ENCODE data around the gene CBLB. TPM values are rescaled to one million over a fixed set of nuclear protein-coding genes. Genes with fewer than 3 reads are reported as not detected.

CBLB gene
- total RNA-seq, 2 donors from 2014 or later: 31.1 to 40.5 TPM

DNA sequence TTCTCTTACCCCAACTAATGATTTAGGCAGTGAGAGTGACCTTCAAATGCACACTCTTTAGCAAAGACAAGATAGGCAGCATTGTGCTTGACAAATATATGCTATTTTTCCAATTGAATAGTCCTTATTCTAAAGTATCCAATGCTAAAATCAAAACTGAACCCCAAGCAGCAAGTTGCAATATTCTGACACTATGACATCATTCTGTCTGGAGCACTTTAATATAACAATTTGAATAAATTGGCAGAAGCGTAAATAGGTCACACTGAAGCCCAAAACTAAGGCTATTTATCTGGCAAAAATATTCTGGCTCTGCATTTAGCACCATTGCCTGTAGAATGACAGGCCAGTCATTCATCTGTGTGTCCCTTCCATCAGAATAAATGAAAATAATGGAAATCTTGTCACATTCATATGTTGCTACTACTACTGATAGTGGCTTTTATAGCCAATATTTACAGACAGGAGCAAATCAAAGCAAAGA lies 2.9 kb downstream of the CBLB start:
- TF ChIP-seq, protein P1, sequence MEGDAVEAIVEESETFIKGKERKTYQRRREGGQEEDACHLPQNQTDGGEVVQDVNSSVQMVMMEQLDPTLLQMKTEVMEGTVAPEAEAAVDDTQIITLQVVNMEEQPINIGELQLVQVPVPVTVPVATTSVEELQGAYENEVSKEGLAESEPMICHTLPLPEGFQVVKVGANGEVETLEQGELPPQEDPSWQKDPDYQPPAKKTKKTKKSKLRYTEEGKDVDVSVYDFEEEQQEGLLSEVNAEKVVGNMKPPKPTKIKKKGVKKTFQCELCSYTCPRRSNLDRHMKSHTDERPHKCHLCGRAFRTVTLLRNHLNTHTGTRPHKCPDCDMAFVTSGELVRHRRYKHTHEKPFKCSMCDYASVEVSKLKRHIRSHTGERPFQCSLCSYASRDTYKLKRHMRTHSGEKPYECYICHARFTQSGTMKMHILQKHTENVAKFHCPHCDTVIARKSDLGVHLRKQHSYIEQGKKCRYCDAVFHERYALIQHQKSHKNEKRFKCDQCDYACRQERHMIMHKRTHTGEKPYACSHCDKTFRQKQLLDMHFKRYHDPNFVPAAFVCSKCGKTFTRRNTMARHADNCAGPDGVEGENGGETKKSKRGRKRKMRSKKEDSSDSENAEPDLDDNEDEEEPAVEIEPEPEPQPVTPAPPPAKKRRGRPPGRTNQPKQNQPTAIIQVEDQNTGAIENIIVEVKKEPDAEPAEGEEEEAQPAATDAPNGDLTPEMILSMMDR (IDR thresholded peaks at IDR 0.05): no peak
- 86 to 88% methylated on average over 1 of the region's 1 CpG for WGBS, 2 donors
- ATAC-seq (no peak), DNase-seq (no peak)
- H3K27me3 ChIP-seq: no peaks in the 10 kb centered on the region
- H3K4me1 ChIP-seq: peaks cover 31% of the 10 kb centered on the region
- H3K4me3 ChIP-seq: no peak overlapping the region
- no peaks in the 10 kb centered on the region for H3K9me3 ChIP-seq
- intact Hi-C loops (cut with DNase I): no loop called here
- H3K36me3 ChIP-seq (replicated peaks in 1 of 2; ENCODE audit: insufficient read depth in 1 of 2, low read depth in 2 of 2): no peaks in the 10 kb centered on the region
- no peak overlapping the region for H3K27ac ChIP-seq

DNA sequence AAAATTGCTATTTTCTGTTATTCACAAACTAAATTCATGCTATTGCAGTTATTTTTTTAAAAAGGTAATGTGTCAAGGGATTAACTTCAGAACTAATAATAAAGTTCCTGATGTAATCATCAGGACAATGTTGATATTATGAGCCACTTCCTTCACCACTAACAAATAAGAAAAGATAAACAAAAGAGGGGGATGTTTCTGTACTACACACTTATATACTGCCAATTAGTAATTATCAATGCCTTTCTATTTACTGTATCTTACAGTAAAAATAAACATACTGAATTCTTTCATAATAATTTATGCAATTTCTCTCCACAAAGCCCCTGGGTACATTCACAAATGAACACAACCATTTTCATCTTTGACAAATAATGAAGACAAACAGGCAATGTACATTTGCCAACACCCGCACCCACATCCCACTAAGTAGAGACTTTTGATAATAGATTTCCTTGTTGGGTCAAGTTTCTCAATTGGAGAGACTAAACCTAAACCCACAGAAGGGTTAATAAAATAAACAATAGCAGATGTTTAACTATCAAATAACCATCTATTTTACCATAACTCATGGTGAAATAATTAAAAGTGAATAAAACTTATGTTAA lies 3.7 kb downstream of the CBLB start:
- ATAC-seq: no peak
- H3K4me1 ChIP-seq: peaks cover 24% of the 10 kb centered on the region
- no peak overlapping the region for H3K4me3 ChIP-seq
- intact Hi-C loops (cut with DNase I): no loop called here
- 54 to 57% methylated on average over 1 of the region's 1 CpG for WGBS, 2 donors
- no peaks in the 10 kb centered on the region for H3K36me3 ChIP-seq (replicated peaks in 1 of 2; ENCODE audit: insufficient read depth in 1 of 2, low read depth in 2 of 2)
- no peak for TF ChIP-seq POLR2A (IDR thresholded peaks at IDR 0.05)
- TF ChIP-seq, protein P1 (IDR thresholded peaks at IDR 0.05): no peak
- DNase-seq: no peak
- no peaks in the 10 kb centered on the region for H3K27me3 ChIP-seq
- H3K27ac ChIP-seq: no peak overlapping the region
- no peaks in the 10 kb centered on the region for H3K9me3 ChIP-seq

DNA sequence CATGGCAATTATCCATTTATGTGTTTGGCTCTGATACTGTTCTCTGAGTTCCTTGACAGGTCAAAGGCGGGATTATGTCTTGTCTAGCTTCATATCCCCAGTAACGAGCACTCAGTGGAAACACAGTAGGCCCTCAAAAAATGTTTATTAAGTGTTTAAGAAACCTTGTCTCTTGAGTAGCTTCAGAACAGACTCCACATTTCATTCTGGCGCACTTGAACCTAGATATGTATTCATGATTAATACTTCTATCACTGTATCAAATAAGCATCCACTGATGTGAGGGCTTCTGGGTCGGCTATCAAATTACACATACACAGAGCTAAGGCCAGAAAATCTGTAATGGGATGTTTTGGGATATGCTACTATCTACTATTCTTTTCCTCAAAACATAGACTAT lies 4.6 kb downstream of the CBLB start:
- no peaks in the 10 kb centered on the region for H3K27me3 ChIP-seq
- H3K4me1 ChIP-seq: peaks cover 20% of the 10 kb centered on the region
- no peak overlapping the region for H3K4me3 ChIP-seq
- DNase-seq: no peak
- no peak for ATAC-seq
- H3K36me3 ChIP-seq (replicated peaks in 1 of 2; ENCODE audit: insufficient read depth in 1 of 2, low read depth in 2 of 2): no peaks in the 10 kb centered on the region
- intact Hi-C loops (cut with DNase I): no loop called here
- H3K27ac ChIP-seq: no peak overlapping the region
- H3K9me3 ChIP-seq: no peaks in the 10 kb centered on the region
- 96 to 98% methylated on average over 4 of the region's 4 CpGs for WGBS, 2 donors
- TF ChIP-seq, protein P1 (IDR thresholded peaks at IDR 0.05): no peak
- TF ChIP-seq POLR2A (IDR thresholded peaks at IDR 0.05): no peak

DNA sequence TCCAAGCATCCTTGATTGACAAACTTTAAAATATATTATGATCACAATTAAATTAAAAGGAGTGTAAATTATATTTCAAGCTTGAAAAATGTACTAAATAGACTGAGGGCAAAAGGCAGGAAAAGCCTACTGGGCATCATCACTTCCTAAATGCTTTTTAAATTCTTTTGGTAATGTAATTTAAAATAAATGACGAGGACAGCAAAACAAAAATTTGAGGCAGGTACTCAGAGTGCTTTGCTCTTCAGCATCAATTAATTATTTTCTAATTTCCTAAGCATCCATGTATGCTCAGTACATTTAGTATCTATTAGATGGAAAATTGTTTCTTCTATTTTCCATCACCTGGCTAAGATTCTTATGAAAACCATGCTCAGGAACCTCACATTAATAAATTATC lies 5.2 kb downstream of the CBLB start:
- H3K4me1 ChIP-seq: peaks cover 20% of the 10 kb centered on the region
- no peak overlapping the region for H3K4me3 ChIP-seq
- H3K27ac ChIP-seq: no peak overlapping the region
- intact Hi-C loops (cut with DNase I): no loop called here
- TF ChIP-seq POLR2A (IDR thresholded peaks at IDR 0.05): no peak
- TF ChIP-seq, protein P1 (IDR thresholded peaks at IDR 0.05): no peak
- 91 to 96% methylated on average over 1 of the region's 1 CpG for WGBS, 2 donors
- no peaks in the 10 kb centered on the region for H3K9me3 ChIP-seq
- no peaks in the 10 kb centered on the region for H3K36me3 ChIP-seq (replicated peaks in 1 of 2; ENCODE audit: insufficient read depth in 1 of 2, low read depth in 2 of 2)
- H3K27me3 ChIP-seq: no peaks in the 10 kb centered on the region
- ATAC-seq (no peak), DNase-seq (no peak)

DNA sequence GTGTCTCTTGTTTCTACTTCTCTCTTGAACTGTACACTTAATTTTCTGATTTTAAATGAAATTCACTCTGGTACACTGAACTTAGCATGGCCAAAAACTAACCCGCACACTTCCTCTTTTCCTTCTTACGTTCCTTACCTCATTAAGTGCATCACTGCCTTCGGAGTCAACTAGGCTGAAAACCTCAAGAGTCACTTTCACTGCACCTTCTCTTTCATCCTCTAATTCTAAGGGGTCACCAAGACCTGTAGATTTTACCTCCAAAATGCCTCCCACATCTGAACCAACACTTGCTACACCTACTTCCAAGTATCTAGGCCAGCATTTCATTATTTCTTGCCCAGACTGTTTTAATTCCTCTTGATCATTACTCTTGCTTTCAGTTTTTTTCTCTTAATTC lies 6.6 kb downstream of the CBLB start:
- Histone ChIP-seq H3K4me3 (no peak overlapping the region), H3K27ac (no peak overlapping the region), H3K27me3 (no peaks in the 10 kb centered on the region), H3K4me1 (peaks cover 17% of the 10 kb centered on the region), H3K36me3 (replicated peaks in 1 of 2; ENCODE audit: insufficient read depth in 1 of 2, low read depth in 2 of 2) (no peaks in the 10 kb centered on the region), H3K9me3 (no peaks in the 10 kb centered on the region)
- intact Hi-C loops (cut with DNase I): no loop called here
- TF ChIP-seq POLR2A (IDR thresholded peaks at IDR 0.05): no peak
- TF ChIP-seq, protein P1 (IDR thresholded peaks at IDR 0.05): no peak
- WGBS, 2 donors: 77 to 86% methylated on average over 3 of the region's 3 CpGs
- ATAC-seq (no peak), DNase-seq (no peak)
